H1 (cell line): ENCODE results near the gene ITGB2. TPM values are rescaled to one million over a fixed set of nuclear protein-coding genes. Genes with fewer than 3 reads are reported as not detected.
A peak's percentile ranks its signal among the peaks of the same experiment; 100 is the strongest.

Experiments
- CTCF ChIA-PET: fragments of 300-600 bp; sonication (Branson Sonifier 250); formaldehyde crosslinking; loops from one replicate; lab custom pipeline; 2021; ENCODE audit not compliant: partially characterized antibody; lab: Charles Lee
- POLR2A ChIA-PET: fragments of 300-600 bp; sonication (Branson Sonifier 250); formaldehyde crosslinking; loops from one replicate; lab custom pipeline; 2021; ENCODE audit warnings: inconsistent platforms; ENCODE audit not compliant: partially characterized antibody; lab: Charles Lee
- DNase-seq, 2 experiments: peaks; one replicate each; pipeline versions ENCODE4 v3.0.0 to v3.0.0-alpha.2; 2010 to 2022; ENCODE audit warnings: low spot score in 2 of 2, low read depth in 1 of 2, mixed read lengths in 1 of 2
- FAIRE-seq: peaks from 2 replicates; lab custom pipeline; 2011; peaks lifted over from hg19 to GRCh38; lab: Jason Lieb, UNC
- H2AFZ ChIP-seq: 2 replicates; pipeline ENCODE4 v1.8.1; 2012; ENCODE audit warnings: low read length, inconsistent platforms
- H2AK5ac ChIP-seq: 2 replicates; pipeline ENCODE4 v1.6.1; 2013; ENCODE audit warnings: low read depth, low read length
- H2BK120ac ChIP-seq: replicated peaks from 2 replicates; pipeline ENCODE3; 2013; ENCODE audit warnings: low read depth, low read length, inconsistent platforms
- H2BK12ac ChIP-seq: 2 replicates; pipeline ENCODE4 v1.6.1; 2013; ENCODE audit warnings: low read depth, low read length
- H2BK15ac ChIP-seq: 2 replicates; pipeline ENCODE4 v1.6.1; 2013; ENCODE audit warnings: low read length
- H2BK20ac ChIP-seq: 2 replicates; pipeline ENCODE4 v1.6.1; 2013; ENCODE audit warnings: low read length
- H2BK5ac ChIP-seq: 2 replicates; pipeline ENCODE4 v1.6.1; 2013; ENCODE audit warnings: low read depth, low read length
- H3K14ac ChIP-seq: 2 replicates; pipeline ENCODE4 v1.6.1; 2013; ENCODE audit warnings: inconsistent platforms; ENCODE audit not compliant: insufficient read length
- H3K18ac ChIP-seq: 2 replicates; pipeline ENCODE4 v1.6.1; 2013; ENCODE audit warnings: low read length; ENCODE audit errors: extremely low read depth
- H3K23ac ChIP-seq: 2 replicates; pipeline ENCODE4 v1.6.1; 2013; ENCODE audit warnings: inconsistent platforms; ENCODE audit not compliant: insufficient read length
- H3K23me2 ChIP-seq: 2 replicates; pipeline ENCODE4 v1.6.1; 2013; ENCODE audit warnings: low read depth, low read length
- H3K27ac ChIP-seq: 2 replicates; pipeline ENCODE4 v1.6.1; 2011; ENCODE audit warnings: low read depth, low read length, inconsistent platforms
- H3K27me3 ChIP-seq, 4 experiments: replicated peaks in 1 of 4; 1 replicate in 1 of 4; 2 replicates in 3 of 4; pipeline versions ENCODE4 v1.6.1 to v1.8.1; 2011 to 2013; ENCODE audit warnings: low read length in 3 of 4, mild to moderate bottlenecking in 3 of 4, inconsistent platforms in 2 of 4, mixed read lengths in 2 of 4, moderate library complexity in 1 of 4; ENCODE audit not compliant: control insufficient read depth in 3 of 4, insufficient read depth in 3 of 4; ENCODE audit errors: extremely low read depth in 1 of 4
- H3K36me3 ChIP-seq, 4 experiments: 2 replicates each; pipeline versions ENCODE4 v1.6.1 to v1.8.1; 2011 to 2013; ENCODE audit warnings: mild to moderate bottlenecking in 4 of 4, low read length in 3 of 4, moderate library complexity in 2 of 4, control low read depth in 1 of 4, inconsistent platforms in 1 of 4; ENCODE audit not compliant: insufficient read depth in 4 of 4, control insufficient read depth in 2 of 4
- H3K4ac ChIP-seq: replicated peaks from 2 replicates; pipeline ENCODE3; 2013; ENCODE audit warnings: low read length, low read depth, mixed read lengths, inconsistent platforms; ENCODE audit not compliant: insufficient read length
- H3K4me1 ChIP-seq, 4 experiments: replicated peaks in 1 of 4; 1 replicate in 1 of 4; 2 replicates in 3 of 4; pipeline versions ENCODE4 v1.6.1 to v1.8.1; 2011 to 2013; ENCODE audit warnings: low read length in 3 of 4, inconsistent platforms in 2 of 4, mixed read lengths in 1 of 4; ENCODE audit not compliant: insufficient read depth in 4 of 4, control insufficient read depth in 3 of 4
- H3K4me2 ChIP-seq, 2 experiments: 2 replicates each; pipeline versions ENCODE4 v1.6.1 to v1.8.1; 2011 to 2013; ENCODE audit warnings: low read depth in 2 of 2, low read length in 2 of 2, control low read depth in 1 of 2, inconsistent platforms in 1 of 2, mild to moderate bottlenecking in 1 of 2; ENCODE audit not compliant: insufficient read depth in 1 of 2
- H3K4me3 ChIP-seq, 4 experiments: fragments of 200-600, 300-600 bp in 1 of 4; sonication (generic), shearing (Covaris generic), sonication (Bioruptor Twin) in 1 of 4; 2 replicates each; pipeline versions ENCODE4 v1.5.1 to v1.8.1; 2011 to 2016; ENCODE audit warnings: low read length in 4 of 4, low read depth in 3 of 4, control low read depth in 2 of 4, inconsistent platforms in 2 of 4, mild to moderate bottlenecking in 2 of 4, mixed read lengths in 1 of 4, moderate library complexity in 1 of 4; ENCODE audit not compliant: insufficient read depth in 2 of 4; ENCODE audit errors: extremely low read depth in 1 of 4
- H3K56ac ChIP-seq: replicated peaks from 2 replicates; pipeline ENCODE3; 2013; ENCODE audit warnings: low read depth, mild to moderate bottlenecking, mixed read lengths, low read length, inconsistent platforms; ENCODE audit not compliant: insufficient read length
- H3K79me1 ChIP-seq: 2 replicates; pipeline ENCODE4 v1.6.1; 2013; ENCODE audit warnings: low read depth, low read length, control low read depth
- H3K79me2 ChIP-seq, 2 experiments: 2 replicates each; pipeline versions ENCODE4 v1.6.1 to v1.8.1; 2012 to 2013; ENCODE audit warnings: low read length in 2 of 2, mild to moderate bottlenecking in 2 of 2, inconsistent platforms in 1 of 2; ENCODE audit not compliant: insufficient read depth in 2 of 2, control insufficient read depth in 1 of 2
- H3K9ac ChIP-seq, 4 experiments: replicated peaks in 1 of 4; 1 replicate in 1 of 4; 2 replicates in 3 of 4; pipeline versions ENCODE4 v1.6.1 to v1.8.1; 2011 to 2013; ENCODE audit warnings: low read depth in 3 of 4, low read length in 3 of 4, control low read depth in 2 of 4, mild to moderate bottlenecking in 2 of 4, moderate library complexity in 2 of 4, inconsistent platforms in 1 of 4; ENCODE audit errors: extremely low read depth in 1 of 4
- H3K9me3 ChIP-seq, 2 experiments: 2 replicates each; pipeline versions ENCODE4 v1.6.1 to v1.8.1; 2012 to 2013; ENCODE audit warnings: mild to moderate bottlenecking in 2 of 2, moderate library complexity in 2 of 2, control low read depth in 1 of 2, inconsistent platforms in 1 of 2, low read depth in 1 of 2, low read length in 1 of 2, mixed read lengths in 1 of 2; ENCODE audit not compliant: insufficient read depth in 2 of 2
- H4K20me1 ChIP-seq, 2 experiments: replicated peaks in 1 of 2; 2 replicates each; pipeline versions ENCODE3 to v1.8.1; 2011 to 2013; ENCODE audit warnings: inconsistent platforms in 2 of 2, low read length in 2 of 2, mild to moderate bottlenecking in 1 of 2; ENCODE audit not compliant: insufficient read depth in 2 of 2, control insufficient read depth in 1 of 2
- H4K5ac ChIP-seq: 2 replicates; pipeline ENCODE4 v1.6.1; 2013; ENCODE audit warnings: low read length, low read depth, mixed read lengths, inconsistent platforms; ENCODE audit not compliant: insufficient read length
- H4K8ac ChIP-seq: 2 replicates; pipeline ENCODE4 v1.8.0; 2013; ENCODE audit warnings: mild to moderate bottlenecking, moderate library complexity, low read length, inconsistent platforms; ENCODE audit not compliant: insufficient read depth; ENCODE audit errors: extremely low read depth
- H4K91ac ChIP-seq: replicated peaks from 2 replicates; pipeline ENCODE3; 2013; ENCODE audit warnings: low read length, mixed read lengths, inconsistent platforms; ENCODE audit not compliant: insufficient read length
- BCL11A ChIP-seq, 2 experiments: IDR thresholded peaks; one replicate each; pipeline ENCODE4 v1.6.1; 2011; ENCODE audit warnings: low read depth in 2 of 2, low read length in 2 of 2, mild to moderate bottlenecking in 2 of 2
- BRCA1 ChIP-seq: IDR thresholded peaks from 2 replicates; pipeline ENCODE4 v1.6.1; 2012; ENCODE audit warnings: low read depth, low read length, improper control_type of control experiment
- JUND ChIP-seq: IDR thresholded peaks from 2 replicates; pipeline ENCODE4 v1.6.1; 2011; ENCODE audit warnings: mild to moderate bottlenecking, improper control_type of control experiment, low read length
- SAP30 ChIP-seq: fragments of 300-600 bp; sonication (generic); IDR thresholded peaks from 2 replicates; pipeline ENCODE4 v1.7.1; 2012; ENCODE audit warnings: low read length, moderate library complexity, mild to moderate bottlenecking, inconsistent platforms; ENCODE audit not compliant: insufficient read depth, insufficient replicate concordance
- SP2 ChIP-seq: IDR thresholded peaks from 2 replicates; pipeline ENCODE4 v1.6.1; 2012; ENCODE audit warnings: mild to moderate bottlenecking, low read length, inconsistent platforms
- SUZ12 ChIP-seq: fragments of 200-600 bp; sonication (generic); IDR thresholded peaks from 2 replicates; pipeline ENCODE4 v1.6.1; 2012; ENCODE audit warnings: mild to moderate bottlenecking, inconsistent platforms, low read length, moderate library complexity, mixed read lengths
- WGBS, 2 experiments: shearing (Covaris generic) in 1 of 2; methylation state at CpG; one replicate each; pipeline versions ENCODE4 v1.1.6 to v1.1.7; 2013 to 2015; ENCODE audit warnings: low lambda C conversion rate in 2 of 2, mixed read lengths in 2 of 2, inconsistent platforms in 1 of 2, low coverage in 1 of 2, missing lambda C conversion rate in 1 of 2; ENCODE audit not compliant: insufficient replicate concordance in 2 of 2, insufficient coverage in 1 of 2, insufficient read length in 1 of 2; ENCODE audit errors: extremely low coverage in 1 of 2, missing lambda C conversion rate in 1 of 2; 5-methylcytosine and 5-hydroxymethylcytosine counted together
- polyA plus RNA-seq, 7 experiments: library from polyadenylated mRNA; depleted of rRNA in 3 of 7; stranded (reverse) in 5 of 7; unstranded in 2 of 7; fragments of >200 nt in 5 of 7; fragments of 200-250 nt in 2 of 7; gene quantifications; 1 replicate in 5 of 7; 2 replicates in 1 of 7; 4 replicates in 1 of 7; pipeline versions ENCODE4 v1.2.1 to v1.2.3, GENCODE V29; 2011 to 2013; ENCODE audit warnings: missing spikeins in 2 of 7, mixed read lengths in 2 of 7
- total RNA-seq: library from RNA; stranded (reverse); fragmentation: NEBNext Ultra II Directional; extraction: Animal tissue kit (Norgen Biotek cat#: 25700); gene quantifications from 2 replicates; pipeline ENCODE4 v1.2.1, GENCODE V29; 2021
- TF ChIP-seq, protein P1 (sequence below): IDR thresholded peaks from 2 replicates; pipeline ENCODE4 v1.6.1; 2012; ENCODE audit warnings: inconsistent platforms

The ITGB2 gene
- total and polyA plus RNA-seq, 2 of the 8 experiments (the other 6 are each of a cell fraction or from before 2014, with no cell fraction given) = 0.24 to 0.63 TPM

DNA sequence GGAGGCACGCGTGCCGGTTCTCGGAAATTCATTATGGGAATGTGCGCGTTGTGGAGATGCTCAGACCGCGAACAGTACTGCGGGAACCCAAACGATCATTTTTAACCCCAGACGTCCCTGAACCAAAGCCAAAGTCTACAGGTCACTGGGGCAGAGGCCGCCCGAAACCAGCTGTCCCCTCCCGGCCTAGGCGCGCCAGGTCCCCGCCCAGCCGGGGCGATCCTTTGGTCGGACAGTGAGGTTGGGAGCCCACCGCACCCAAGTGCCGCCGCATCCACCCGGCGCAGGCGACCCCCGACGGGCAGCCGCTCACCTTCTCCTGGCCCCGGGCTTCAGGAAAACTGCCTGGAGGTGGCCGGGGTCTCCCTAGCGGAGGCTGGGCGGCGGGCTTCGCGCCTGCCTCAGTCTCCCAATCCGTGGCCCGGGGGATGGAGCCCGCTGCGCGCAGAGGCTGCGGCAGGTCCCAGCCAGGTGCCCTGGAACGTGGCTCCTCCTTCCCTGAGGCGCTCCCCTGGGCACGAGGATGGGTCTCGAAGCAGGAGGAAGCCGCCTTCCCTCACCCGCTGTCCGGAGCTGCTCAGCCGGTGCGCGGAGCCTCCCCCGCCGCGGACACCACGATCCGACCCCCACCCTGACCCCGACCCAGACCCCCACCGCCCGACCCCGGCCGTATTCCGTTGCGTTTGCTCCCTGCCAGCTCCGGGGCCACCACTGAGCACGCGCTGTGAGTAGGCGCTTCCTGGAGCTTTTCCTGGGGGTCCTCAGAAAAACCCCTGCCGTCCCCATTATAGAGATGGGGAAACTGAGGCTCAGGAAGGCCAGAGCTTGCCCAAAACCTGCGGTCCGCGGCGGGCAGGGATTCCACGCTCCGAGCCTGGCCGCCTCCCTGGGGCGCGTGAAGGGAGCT lies 11.1 kb upstream of the ITGB2 start:
- no peak overlapping the region for H2BK5ac ChIP-seq
- H3K9ac ChIP-seq = no peak overlapping the region
- H3K79me1 ChIP-seq = no peaks in the 10 kb centered on the region
- peak overlapping the region; percentile 2; the same call in 1 of the 2 replicates for H4K8ac ChIP-seq
- WGBS, 2 experiments = 7% methylated on average over 51 of the region's 78 CpGs; no CpG with 5 or more reads in 1 of the 2 experiments
- no peak overlapping the region for H2BK120ac ChIP-seq
- H3K9me3 ChIP-seq = no peaks in the 10 kb centered on the region
- DNase-seq (no peak), FAIRE-seq (no peak)
- H2BK12ac ChIP-seq = peak overlapping the region; percentile 27; the same call in 1 of the 2 replicates
- ChIA-PET POLR2A (interaction anchor here (0.9 to 1.6 kb wide), 6 partner anchors 8 to 143 kb away, joined by 3 to 7 read pairs (median 4); partner anchors contain the start of genes ADARB1 and SLX9), CTCF (interaction anchor here (0.7 to 2.5 kb wide), 6 partner anchors 16 to 197 kb away, joined by 3 to 7 read pairs (median 3); no protein-coding TSS in a partner anchor)
- no peak overlapping the region for H3K4ac ChIP-seq
- no peak overlapping the region; the same call in 1 of the 2 replicates for H3K18ac ChIP-seq
- no peak overlapping the region for H3K23ac ChIP-seq
- peaks cover 0 to 28% (median 20%) of the 10 kb centered on the region in 4 experiments; a peak in 5 of 7 replicates for H3K4me1 ChIP-seq
- peaks cover 0 to 4% (median 0%) of the 10 kb centered on the region in 4 experiments; a peak in 1 of 8 replicates for H3K36me3 ChIP-seq
- H3K4me3 ChIP-seq = peak overlapping the region; percentile 32 to 58 (median 38)
- no peak overlapping the region for H2AFZ ChIP-seq
- no peak overlapping the region for H4K5ac ChIP-seq
- H3K4me2 ChIP-seq = peak overlapping the region; percentile 77 to 86
- peaks cover 25 to 80% (median 63%) of the 10 kb centered on the region in 4 experiments for H3K27me3 ChIP-seq
- H2BK15ac ChIP-seq = no peak overlapping the region; the same call in 1 of the 2 replicates
- H3K79me2 ChIP-seq = no peaks in the 10 kb centered on the region
- peaks cover 0 to 3% of the 10 kb centered on the region in 2 experiments for H4K20me1 ChIP-seq
- H3K23me2 ChIP-seq = peaks cover 7% of the 10 kb centered on the region; the same call in 1 of the 2 replicates
- H3K14ac ChIP-seq = no peak overlapping the region
- H2BK20ac ChIP-seq = no peak overlapping the region
- no peak overlapping the region for H3K27ac ChIP-seq
- no peak overlapping the region for H3K56ac ChIP-seq
- no peak overlapping the region for H2AK5ac ChIP-seq
- no peak overlapping the region for H4K91ac ChIP-seq
- no peak for TF ChIP-seq BCL11A (IDR thresholded peaks at IDR 0.05; ENCODE audit: low read depth in 2 of 2, low read length in 2 of 2)
- TF ChIP-seq, protein P1, sequence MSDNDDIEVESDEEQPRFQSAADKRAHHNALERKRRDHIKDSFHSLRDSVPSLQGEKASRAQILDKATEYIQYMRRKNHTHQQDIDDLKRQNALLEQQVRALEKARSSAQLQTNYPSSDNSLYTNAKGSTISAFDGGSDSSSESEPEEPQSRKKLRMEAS = peak; percentile 72; the same call in 1 of the 2 replicates
- TF ChIP-seq BRCA1 = no peak
- peak; percentile 93; the same call in 1 of the 2 replicates for TF ChIP-seq SUZ12
- TF ChIP-seq SP2 = no peak
- no peak for TF ChIP-seq JUND
- no peak for TF ChIP-seq SAP30
